ENCODE measurements around the gene RSPH6A. TPM values are rescaled to one million over a fixed set of nuclear protein-coding genes. Genes with fewer than 3 reads are reported as not detected.

RSPH6A gene
- total RNA-seq, 1 experiment from 2014 or later = 0.55 TPM

DNA sequence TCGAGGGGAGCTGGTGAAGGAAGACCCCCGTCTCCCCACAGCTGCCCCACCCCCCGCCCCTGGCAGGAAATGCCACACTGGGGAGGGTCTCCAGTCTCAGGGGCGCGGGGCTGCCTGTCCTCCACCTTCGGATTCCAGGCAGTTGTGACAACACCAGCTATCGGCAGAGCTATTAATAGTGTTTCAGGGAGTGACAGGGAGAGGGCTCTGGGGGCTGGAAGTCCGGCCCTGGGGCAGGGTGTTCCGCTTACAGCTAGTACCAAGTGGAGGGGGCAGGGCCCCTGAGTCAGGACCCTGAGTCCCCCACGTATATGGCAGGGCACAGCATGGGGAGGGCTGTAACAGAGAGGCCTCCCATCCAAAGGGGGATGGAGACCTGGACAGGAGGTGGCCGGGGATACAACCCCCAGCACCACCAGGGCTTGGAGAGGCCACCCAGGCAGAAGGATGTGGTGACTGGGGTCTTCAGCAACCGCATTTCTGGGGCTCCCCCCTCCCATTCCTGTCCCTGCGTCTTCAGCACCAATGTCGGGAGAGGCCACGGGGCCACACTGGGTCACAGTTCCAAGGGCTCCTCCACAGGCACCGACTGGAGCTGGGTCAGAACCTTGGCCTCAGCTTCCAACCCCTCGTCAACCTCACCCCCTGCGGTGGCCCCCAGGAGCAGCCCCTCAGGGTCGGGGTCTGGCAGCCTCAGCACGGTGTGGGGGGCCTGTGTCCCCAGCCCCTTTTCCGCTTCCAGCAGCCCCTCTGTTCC lies 50.0 kb downstream of the RSPH6A start:
- H3K4ac ChIP-seq (ENCODE audit: low read depth, low read length) = no peak overlapping the region
- H3K14ac ChIP-seq (ENCODE audit: insufficient read depth, low read length) = no peak overlapping the region
- DNase-seq = no peak
- no peak overlapping the region for H2BK20ac ChIP-seq (ENCODE audit: low read depth, low read length, poor library complexity, severe bottlenecking)
- H3K9ac ChIP-seq (ENCODE audit: extremely low read depth, insufficient read length, low read length) = no peak overlapping the region
- Mint-ChIP-seq H3K4me3 (peak overlapping the region in 1 of 2 experiments; percentile 69; a peak in 4 of 5 replicates), H3K36me3 (ENCODE audit: insufficient read depth in 1 of 3, low read depth in 3 of 3) (peaks cover 0 to 2% (median 0%) of the 10 kb centered on the region in 3 experiments; a peak in 1 of 7 replicates), H3K27ac (peak overlapping the region in 2 of 3 experiments; percentile 22 to 72; a peak in 1 of 7 replicates), H3K4me1 (peaks cover 8 to 35% of the 10 kb centered on the region in 2 experiments), H3K27me3 (ENCODE audit: low read depth) (peaks cover 8% of the 10 kb centered on the region), H3K9me3 (no peaks in the 10 kb centered on the region; a peak in 1 of 5 replicates)
- no peak overlapping the region for H3K23ac ChIP-seq (ENCODE audit: insufficient read length, low read depth, low read length)
- WGBS (ENCODE audit: extremely low coverage, insufficient read length, low lambda C conversion rate) = no CpG with 5 or more reads among the region's 21 CpGs
- H3K4me2 ChIP-seq (ENCODE audit: insufficient read depth, insufficient read length, low read length) = no peak overlapping the region
- no peaks in the 10 kb centered on the region for H4K20me1 ChIP-seq (ENCODE audit: control insufficient read depth, insufficient read depth, insufficient read length)
- TF ChIP-seq CTCF (conservative IDR thresholded peaks at IDR 0.05) = no peak
- no peak overlapping the region for H2AFZ ChIP-seq (ENCODE audit: low read length)
- peaks cover 20% of the 10 kb centered on the region for H3K23me2 ChIP-seq (ENCODE audit: insufficient read length, low read depth, low read length, poor library complexity, severe bottlenecking)
- no peaks in the 10 kb centered on the region for H3K79me2 ChIP-seq (ENCODE audit: insufficient read depth, low read length)
- peaks cover 3% of the 10 kb centered on the region; the same call in 1 of the 2 replicates for H3K4me1 ChIP-seq (ENCODE audit: insufficient read depth, low read length)
- H2BK12ac ChIP-seq (ENCODE audit: insufficient read length, low read depth, low read length) = no peak overlapping the region
- H3K27me3 ChIP-seq (ENCODE audit: insufficient read depth, low read length) = no peaks in the 10 kb centered on the region
- H4K8ac ChIP-seq (replicated peaks; ENCODE audit: insufficient read length, low read depth, low read length) = no peak overlapping the region
- no peak overlapping the region for H4K5ac ChIP-seq (ENCODE audit: insufficient read length, low read depth, low read length)
- no peaks in the 10 kb centered on the region for H3K9me3 ChIP-seq (ENCODE audit: control insufficient read depth, low read depth, low read length)
- H2BK15ac ChIP-seq (ENCODE audit: low read depth, low read length) = no peak overlapping the region
- H3T11ph ChIP-seq (ENCODE audit: low read length) = no peak overlapping the region
- H2BK120ac ChIP-seq (ENCODE audit: low read depth, low read length, poor library complexity, severe bottlenecking) = no peak overlapping the region
- no peak overlapping the region for H3K27ac ChIP-seq (ENCODE audit: insufficient read length, low read depth, low read length)
- H4K91ac ChIP-seq (ENCODE audit: insufficient read length, low read depth, low read length) = no peak overlapping the region
- H3K56ac ChIP-seq (ENCODE audit: insufficient read length, low read depth, low read length) = no peak overlapping the region
- H3K18ac ChIP-seq (ENCODE audit: insufficient read length, low read depth, low read length) = no peak overlapping the region
- no peak overlapping the region for H2AK5ac ChIP-seq (ENCODE audit: insufficient read length, low read length)
- no peak overlapping the region for H2BK5ac ChIP-seq (ENCODE audit: insufficient read length, low read length)
- H3K79me1 ChIP-seq (ENCODE audit: insufficient read depth, low read depth, low read length, poor library complexity, severe bottlenecking) = no peaks in the 10 kb centered on the region

Data from H9 (cell line).